Fibroblast of lung (primary cell): Measurements from ENCODE around the gene PLA2G2F. TPM values are rescaled to one million over a fixed set of nuclear protein-coding genes. Genes with fewer than 3 reads are reported as not detected.

Experiments used
- DNase-seq, 2 donors: peaks; one replicate each; pipeline versions ENCODE4 v3.0.0 to v3.0.0-alpha.2; 2010; ENCODE audit warnings: low read depth in 2 of 2
- H2AFZ ChIP-seq: 2 replicates; pipeline ENCODE4 v1.5.1; 2012; ENCODE audit warnings: low read length, control low read depth, inconsistent platforms
- H3K27ac ChIP-seq: 2 replicates; pipeline ENCODE4 v1.5.1; 2011; ENCODE audit warnings: low read length, control low read depth; ENCODE audit not compliant: insufficient read depth
- H3K27me3 ChIP-seq: 2 replicates; pipeline ENCODE4 v1.5.1; 2011; ENCODE audit warnings: mild to moderate bottlenecking, low read length; ENCODE audit not compliant: control insufficient read depth, insufficient read depth
- H3K36me3 ChIP-seq: 2 replicates; pipeline ENCODE4 v1.5.1; 2011; ENCODE audit warnings: low read length; ENCODE audit not compliant: control insufficient read depth, insufficient read depth
- H3K4me1 ChIP-seq: 2 replicates; pipeline ENCODE4 v1.5.1; 2011; ENCODE audit warnings: low read length; ENCODE audit not compliant: control insufficient read depth, insufficient read depth; ENCODE audit errors: extremely low read depth
- H3K4me2 ChIP-seq: 2 replicates; pipeline ENCODE4 v1.5.1; 2011; ENCODE audit warnings: low read length, control low read depth; ENCODE audit not compliant: insufficient read depth; ENCODE audit errors: extremely low read depth
- H3K4me3 ChIP-seq, 4 experiments: fragments of 200-600 bp in 1 of 4; sonication (generic) in 1 of 4; replicated peaks in 1 of 4; 2 replicates each; pipeline ENCODE4 v1.5.1; 2011 to 2016; ENCODE audit warnings: low read length in 4 of 4, low read depth in 3 of 4, mild to moderate bottlenecking in 3 of 4, control low read depth in 2 of 4, inconsistent platforms in 1 of 4, mixed read lengths in 1 of 4; ENCODE audit not compliant: insufficient read depth in 1 of 4; ENCODE audit errors: control extremely low read depth in 1 of 4
- H3K79me2 ChIP-seq: 2 replicates; pipeline ENCODE4 v1.5.1; 2012; ENCODE audit warnings: mild to moderate bottlenecking, low read length, inconsistent platforms; ENCODE audit not compliant: control insufficient read depth, insufficient read depth
- H3K9ac ChIP-seq: 2 replicates; pipeline ENCODE4 v1.5.1; 2011; ENCODE audit warnings: mild to moderate bottlenecking, low read length, control low read depth; ENCODE audit not compliant: insufficient read depth
- H3K9me3 ChIP-seq: 2 replicates; pipeline ENCODE4 v1.5.1; 2012; ENCODE audit warnings: low read depth, low read length; ENCODE audit not compliant: control insufficient read depth, insufficient read depth
- H4K20me1 ChIP-seq: 2 replicates; pipeline ENCODE4 v1.5.1; 2011; ENCODE audit warnings: low read length; ENCODE audit not compliant: control insufficient read depth, insufficient read depth; ENCODE audit errors: extremely low read depth
- EZH2 ChIP-seq: IDR thresholded peaks from 2 replicates; pipeline ENCODE4 v1.5.1; 2012; ENCODE audit warnings: low read length, control low read depth, mild to moderate bottlenecking; ENCODE audit errors: missing control alignments
- polyA plus RNA-seq, 2 donors: library from polyadenylated mRNA; depleted of rRNA in 1 of 2; stranded (reverse) in 1 of 2; unstranded in 1 of 2; fragments of >200 nt; gene quantifications; 2 replicates each; pipeline ENCODE4 v1.2.1, GENCODE V29; 2011 to 2012; ENCODE audit warnings: missing spikeins in 1 of 2
- total RNA-seq: library from RNA; depleted of rRNA; stranded (reverse); fragments of >200 nt; gene quantifications from 2 replicates; pipeline ENCODE4 v1.2.1, GENCODE V29; 2014
- TF ChIP-seq, protein P1 (sequence below), 2 donors: IDR thresholded peaks in 1 of 2; conservative IDR thresholded peaks in 1 of 2; 1 replicate in 1 of 2; 2 replicates in 1 of 2; pipeline ENCODE4 v1.5.1; 2011 to 2012; ENCODE audit warnings: low read length in 2 of 2, control low read depth in 1 of 2, inconsistent platforms in 1 of 2, low read depth in 1 of 2, mild to moderate bottlenecking in 1 of 2

Gene PLA2G2F
- total and polyA plus RNA-seq, 2 donors (not counting 1 experiment from before 2014, with no cell fraction given): not detected

DNA sequence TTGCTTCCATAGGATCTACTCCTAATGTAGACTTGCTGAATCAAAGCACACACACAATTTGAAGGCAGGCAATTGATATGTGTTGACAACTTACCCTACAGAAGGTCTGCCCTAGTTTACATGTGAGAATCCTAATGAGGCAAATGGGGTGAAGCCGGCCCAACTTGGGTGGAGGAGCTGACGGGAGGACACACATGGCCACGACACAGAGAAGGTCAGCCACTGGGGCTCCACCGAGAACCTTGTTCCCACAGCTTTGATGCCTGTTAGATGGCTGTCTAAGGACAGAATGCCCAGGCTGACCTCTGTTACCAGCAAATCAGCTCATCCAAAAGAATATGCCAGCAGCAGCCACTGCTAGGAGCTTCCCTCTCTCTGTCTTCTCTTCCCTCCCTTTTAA, 18.3 kb upstream of the PLA2G2F start:
- DNase-seq: no peak
- Histone ChIP-seq H3K4me1 (no peaks in the 10 kb centered on the region), H3K79me2 (no peaks in the 10 kb centered on the region), H3K27ac (no peak overlapping the region), H3K27me3 (peaks cover 18% of the 10 kb centered on the region), H3K4me2 (no peak overlapping the region), H3K9ac (no peak overlapping the region), H3K36me3 (no peaks in the 10 kb centered on the region), H3K9me3 (no peaks in the 10 kb centered on the region), H2AFZ (no peak overlapping the region), H3K4me3 (no peak overlapping the region), H4K20me1 (no peaks in the 10 kb centered on the region)
- TF ChIP-seq, protein P1, sequence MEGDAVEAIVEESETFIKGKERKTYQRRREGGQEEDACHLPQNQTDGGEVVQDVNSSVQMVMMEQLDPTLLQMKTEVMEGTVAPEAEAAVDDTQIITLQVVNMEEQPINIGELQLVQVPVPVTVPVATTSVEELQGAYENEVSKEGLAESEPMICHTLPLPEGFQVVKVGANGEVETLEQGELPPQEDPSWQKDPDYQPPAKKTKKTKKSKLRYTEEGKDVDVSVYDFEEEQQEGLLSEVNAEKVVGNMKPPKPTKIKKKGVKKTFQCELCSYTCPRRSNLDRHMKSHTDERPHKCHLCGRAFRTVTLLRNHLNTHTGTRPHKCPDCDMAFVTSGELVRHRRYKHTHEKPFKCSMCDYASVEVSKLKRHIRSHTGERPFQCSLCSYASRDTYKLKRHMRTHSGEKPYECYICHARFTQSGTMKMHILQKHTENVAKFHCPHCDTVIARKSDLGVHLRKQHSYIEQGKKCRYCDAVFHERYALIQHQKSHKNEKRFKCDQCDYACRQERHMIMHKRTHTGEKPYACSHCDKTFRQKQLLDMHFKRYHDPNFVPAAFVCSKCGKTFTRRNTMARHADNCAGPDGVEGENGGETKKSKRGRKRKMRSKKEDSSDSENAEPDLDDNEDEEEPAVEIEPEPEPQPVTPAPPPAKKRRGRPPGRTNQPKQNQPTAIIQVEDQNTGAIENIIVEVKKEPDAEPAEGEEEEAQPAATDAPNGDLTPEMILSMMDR (conservative IDR thresholded peaks at IDR 0.05 in 1 of 2, IDR thresholded peaks at IDR 0.05 in 1 of 2; ENCODE audit: low read depth in 1 of 2, low read length in 2 of 2): no peak
- no peak for TF ChIP-seq EZH2

DNA sequence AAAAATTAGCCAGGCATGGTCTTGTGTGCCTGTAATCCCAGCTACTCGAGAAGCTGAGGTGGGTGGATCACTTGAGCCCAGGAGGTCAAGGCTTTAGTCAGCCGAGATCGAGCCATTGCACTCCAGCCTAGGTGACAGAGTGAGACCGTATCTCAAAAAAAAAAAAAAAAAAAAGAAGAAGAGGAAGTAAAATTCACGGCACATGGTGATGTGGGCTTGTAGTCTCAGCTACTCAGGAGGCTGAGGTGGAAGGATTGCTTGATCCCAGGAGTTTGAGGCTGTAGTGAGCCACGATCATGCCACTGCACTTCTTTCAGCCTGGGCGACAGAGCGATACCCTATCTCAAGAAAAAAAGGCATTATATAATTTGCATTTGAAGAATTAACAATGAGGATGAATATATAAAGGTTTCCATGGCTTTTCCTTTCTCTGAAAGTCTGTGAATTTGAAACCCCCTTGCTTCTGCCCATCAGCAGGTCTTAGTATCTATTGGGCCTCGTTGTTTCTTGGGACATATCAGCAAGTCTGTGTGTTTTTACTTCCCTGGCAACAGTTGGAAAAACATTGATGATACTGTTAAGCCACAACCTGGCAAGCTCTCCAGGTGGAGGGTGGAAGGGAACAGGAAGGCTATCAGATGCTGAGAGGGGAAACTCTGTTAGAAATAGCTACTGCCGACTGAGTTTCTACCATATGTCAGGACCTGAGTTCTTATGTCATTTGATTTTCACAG, 15.2 kb upstream of the PLA2G2F start:
- no peaks in the 10 kb centered on the region for H3K79me2 ChIP-seq
- no peak for TF ChIP-seq EZH2
- TF ChIP-seq, protein P1 (conservative IDR thresholded peaks at IDR 0.05 in 1 of 2, IDR thresholded peaks at IDR 0.05 in 1 of 2; ENCODE audit: low read depth in 1 of 2, low read length in 2 of 2): no peak
- H3K4me3 ChIP-seq: no peak overlapping the region
- H3K4me1 ChIP-seq: no peaks in the 10 kb centered on the region
- no peak overlapping the region for H2AFZ ChIP-seq
- H3K4me2 ChIP-seq: no peak overlapping the region
- H3K36me3 ChIP-seq: no peaks in the 10 kb centered on the region
- no peaks in the 10 kb centered on the region for H3K9me3 ChIP-seq
- H3K27me3 ChIP-seq: peaks cover 12% of the 10 kb centered on the region
- H4K20me1 ChIP-seq: no peaks in the 10 kb centered on the region
- no peak overlapping the region for H3K9ac ChIP-seq
- peak; percentile 1 to 51 for DNase-seq
- no peak overlapping the region for H3K27ac ChIP-seq

DNA sequence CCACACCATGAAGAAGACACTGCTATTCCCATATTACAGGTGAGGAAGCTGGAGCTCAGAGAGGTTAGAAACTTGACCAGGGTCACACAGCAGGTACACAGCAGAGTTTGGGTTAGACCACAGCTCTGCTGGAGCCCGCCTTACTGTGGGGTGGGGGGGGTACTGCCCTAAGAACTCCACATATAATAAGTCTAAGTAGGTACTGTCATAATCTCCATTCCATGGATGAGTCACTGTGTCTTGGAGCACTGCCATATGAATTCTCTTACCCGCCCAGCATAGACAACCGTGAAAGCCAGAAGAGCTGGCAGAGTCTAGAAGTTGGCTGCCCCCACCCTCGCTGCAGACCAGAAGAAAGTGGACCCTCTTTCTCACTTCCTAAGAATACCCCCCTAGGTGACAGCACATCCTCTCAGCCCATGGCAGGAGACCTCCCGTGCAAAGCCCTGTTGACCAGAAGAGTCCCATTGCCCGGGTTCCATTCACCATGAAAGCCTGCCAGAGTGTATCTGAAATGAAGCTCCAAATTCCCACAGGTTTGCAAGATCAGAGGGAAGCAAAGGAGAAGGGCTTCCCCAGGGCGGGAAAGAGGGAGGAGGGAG, 14.6 kb upstream of the PLA2G2F start:
- no peak overlapping the region for H2AFZ ChIP-seq
- no peak overlapping the region for H3K4me2 ChIP-seq

More for the DNA sequence above, 14.6 kb upstream of the PLA2G2F start:
- Histone ChIP-seq H3K36me3 (no peaks in the 10 kb centered on the region), H4K20me1 (no peaks in the 10 kb centered on the region), H3K27ac (no peak overlapping the region), H3K27me3 (peaks cover 9% of the 10 kb centered on the region), H3K79me2 (no peaks in the 10 kb centered on the region), H3K4me1 (no peaks in the 10 kb centered on the region), H3K9ac (no peak overlapping the region), H3K4me3 (no peak overlapping the region), H3K9me3 (no peaks in the 10 kb centered on the region)
- TF ChIP-seq EZH2: no peak
- DNase-seq: peak; percentile 69 to 89
